ENCODE measurements around the gene OSTF1.

- TF ChIP-seq CREB5 (CRISPR knock-in tag; IDR thresholded peaks at IDR 0.05; ENCODE audit: low read depth) (no peak), OSR1 (CRISPR knock-in tag; IDR thresholded peaks at IDR 0.05) (no peak), PATZ1 (CRISPR knock-in tag; IDR thresholded peaks at IDR 0.05; ENCODE audit: borderline replicate concordance) (no peak), RARB (CRISPR knock-in tag; IDR thresholded peaks at IDR 0.05) (no peak), ZNF8 (CRISPR knock-in tag; IDR thresholded peaks at IDR 0.05) (no peak), ESRRG (CRISPR knock-in tag; IDR thresholded peaks at IDR 0.05) (no peak), ZFP30 (CRISPR knock-in tag; IDR thresholded peaks at IDR 0.05) (no peak), TSHZ2 (CRISPR knock-in tag; IDR thresholded peaks at IDR 0.05) (no peak), TCF4 (CRISPR knock-in tag; IDR thresholded peaks at IDR 0.05; ENCODE audit: borderline replicate concordance) (no peak), POU6F1 (CRISPR knock-in tag; IDR thresholded peaks at IDR 0.05; ENCODE audit: borderline replicate concordance, low read depth) (no peak), TOX (CRISPR knock-in tag; IDR thresholded peaks at IDR 0.05; ENCODE audit: borderline replicate concordance) (no peak), ZNF70 (CRISPR knock-in tag; IDR thresholded peaks at IDR 0.05) (no peak)
These were observed 87.7 kb downstream of the OSTF1 start for GRCh38 chr9:75176037-75176436.
